HepG2 (cell line): ENCODE measurements around the gene ETHE1. TPM values are rescaled to one million over a fixed set of nuclear protein-coding genes. Genes with fewer than 3 reads are reported as not detected.
A peak's percentile ranks its signal among the peaks of the same experiment; 100 is the strongest.

Source experiments
- ATAC-seq: fragments of 200-7000 bp; cut with Tn5 transposase; 3 replicates; pipeline ENCODE4 v1.9.1; 2020; ENCODE audit warnings: mild to moderate bottlenecking, moderate library complexity
- BruUV-seq: library from RNA; stranded (reverse); fragments of 400-500 nt; replicated peaks from 2 replicates; lab custom pipeline; 2021; lab: Mats Ljungman, UMichigan
- CTCF ChIA-PET: fragments of 300-600 bp; formaldehyde crosslinking; extraction: SDS; loops from one replicate; lab custom pipeline; 2021; ENCODE audit warnings: low total read pairs, inconsistent platforms, low intra/inter-chr PET ratio; lab: Yijun Ruan, JAX
- POLR2A ChIA-PET: fragments of 350-600 bp; sonication (Branson Sonifier 250); formaldehyde crosslinking; loops from one replicate; lab custom pipeline; 2020; ENCODE audit warnings: antibody characterized with exemption, inconsistent platforms; lab: Yijun Ruan, JAX
- DNase-seq: peaks from one replicate; pipeline ENCODE4 v3.0.0-alpha.2; 2015; ENCODE audit warnings: low spot score
- FAIRE-seq: peaks from 3 replicates; lab custom pipeline; 2011; peaks lifted over from hg19 to GRCh38; lab: Jason Lieb, UNC
- H2AFZ ChIP-seq: one replicate; pipeline ENCODE4 v1.6.1; 2011; ENCODE audit warnings: low read length, inconsistent platforms
- H3K27ac ChIP-seq: fragments of 300-600 bp; 3 replicates; pipeline ENCODE4 v1.8.0; 2011; ENCODE audit warnings: mixed run types, mild to moderate bottlenecking, mixed read lengths, low read length, inconsistent platforms; ENCODE audit not compliant: insufficient read depth; ENCODE audit errors: extremely low read length
- H3K27me3 ChIP-seq, 2 experiments: fragments of 200-600 bp in 1 of 2; 2 replicates in 1 of 2; 3 replicates in 1 of 2; pipeline versions ENCODE4 v1.6.0 to v1.8.0; 2011; ENCODE audit warnings: low read length in 2 of 2, mild to moderate bottlenecking in 2 of 2, moderate library complexity in 2 of 2, inconsistent platforms in 1 of 2; ENCODE audit not compliant: insufficient read depth in 2 of 2, control insufficient read depth in 1 of 2
- H3K36me3 ChIP-seq, 2 experiments: fragments of 200-600 bp in 1 of 2; replicated peaks in 1 of 2; 2 replicates in 1 of 2; 3 replicates in 1 of 2; pipeline versions ENCODE4 v1.5.1 to v1.8.0; 2011; ENCODE audit warnings: low read length in 2 of 2, inconsistent platforms in 1 of 2; ENCODE audit not compliant: insufficient read depth in 2 of 2, control insufficient read depth in 1 of 2
- H3K4me1 ChIP-seq: 2 replicates; pipeline ENCODE4 v1.5.1; 2012; ENCODE audit warnings: low read length, inconsistent platforms; ENCODE audit not compliant: insufficient read depth
- H3K4me2 ChIP-seq: 2 replicates; pipeline ENCODE4 v1.6.0; 2011; ENCODE audit warnings: low read depth, low read length, inconsistent platforms
- H3K4me3 ChIP-seq, 3 experiments: fragments of 200-600 bp in 1 of 3; sonication (generic), shearing (Covaris generic) in 1 of 3; replicated peaks in 1 of 3; 2 replicates each; pipeline ENCODE4 v1.5.1; 2011 to 2016; ENCODE audit warnings: low read length in 3 of 3, inconsistent platforms in 2 of 3, low read depth in 2 of 3, mild to moderate bottlenecking in 2 of 3, control low read depth in 1 of 3, mixed read lengths in 1 of 3; ENCODE audit not compliant: insufficient read depth in 1 of 3
- H3K79me2 ChIP-seq: one replicate; pipeline ENCODE4 v1.6.1; 2011; ENCODE audit warnings: low read length, inconsistent platforms; ENCODE audit not compliant: insufficient read depth
- H3K9ac ChIP-seq: 2 replicates; pipeline ENCODE4 v1.6.0; 2011; ENCODE audit warnings: mild to moderate bottlenecking, low read depth, low read length, inconsistent platforms; ENCODE audit not compliant: insufficient read depth
- H3K9me3 ChIP-seq: 2 replicates; pipeline ENCODE4 v1.5.1; 2012; ENCODE audit warnings: mild to moderate bottlenecking, low read length
- H4K20me1 ChIP-seq: 2 replicates; pipeline ENCODE4 v1.6.0; 2011; ENCODE audit warnings: inconsistent platforms, mild to moderate bottlenecking, low read length, moderate library complexity; ENCODE audit not compliant: insufficient read depth
- ARNT2 ChIP-seq: sonication (generic); formaldehyde crosslinking; IDR thresholded peaks from 2 replicates; pipeline ENCODE4 v1.8.0; 2022; ENCODE audit warnings: mild to moderate bottlenecking, low read depth, missing genetic modification reagents, moderate library complexity
- CTCF ChIP-seq: sonication (generic); formaldehyde crosslinking; IDR thresholded peaks from 2 replicates; pipeline ENCODE4 v1.5.0; 2020; ENCODE audit warnings: mild to moderate bottlenecking, missing genetic modification reagents, moderate library complexity
- FOSL2 ChIP-seq: sonication (generic); formaldehyde crosslinking; IDR thresholded peaks from 2 replicates; pipeline ENCODE4 v1.4.0; 2020; ENCODE audit warnings: missing genetic modification reagents
- MYPOP ChIP-seq: sonication (generic); formaldehyde crosslinking; IDR thresholded peaks from 2 replicates; pipeline ENCODE4 v1.8.1; 2023; ENCODE audit warnings: mild to moderate bottlenecking, moderate library complexity, missing genetic modification reagents
- PRDM10 ChIP-seq: sonication (generic); formaldehyde crosslinking; IDR thresholded peaks from 2 replicates; pipeline ENCODE4 v1.4.0; 2020; ENCODE audit warnings: low read depth, missing genetic modification reagents
- STAG1 ChIP-seq: sonication (generic); formaldehyde crosslinking; IDR thresholded peaks from 2 replicates; pipeline ENCODE4 v1.4.0; 2020; ENCODE audit warnings: missing genetic modification reagents
- TIGD3 ChIP-seq: sonication (generic); formaldehyde crosslinking; IDR thresholded peaks from 2 replicates; pipeline ENCODE4 v1.5.1; 2020; ENCODE audit warnings: mild to moderate bottlenecking, missing genetic modification reagents, borderline replicate concordance
- ZKSCAN8 ChIP-seq: IDR thresholded peaks from 2 replicates; pipeline ENCODE4 v1.6.1; 2016; ENCODE audit warnings: borderline replicate concordance, missing genetic modification reagents, missing compliant biosample characterization
- ZNF10 ChIP-seq: sonication (generic); formaldehyde crosslinking; IDR thresholded peaks from 2 replicates; pipeline ENCODE4 v1.4.0; 2020; ENCODE audit warnings: mild to moderate bottlenecking, low read depth, missing genetic modification reagents, borderline replicate concordance
- ZNF235 ChIP-seq: sonication (generic); formaldehyde crosslinking; IDR thresholded peaks from 2 replicates; pipeline ENCODE4 v1.8.1; 2023; ENCODE audit warnings: mild to moderate bottlenecking, missing genetic modification reagents, borderline replicate concordance
- ZNF430 ChIP-seq: sonication (generic); formaldehyde crosslinking; IDR thresholded peaks from 2 replicates; pipeline ENCODE4 v1.9.0; 2021; ENCODE audit warnings: mild to moderate bottlenecking, missing genetic modification reagents
- ZNF660 ChIP-seq: sonication (generic); formaldehyde crosslinking; IDR thresholded peaks from 2 replicates; pipeline ENCODE4 v1.5.1; 2020; ENCODE audit warnings: mild to moderate bottlenecking, low read depth, missing genetic modification reagents, borderline replicate concordance
- WGBS: methylation state at CpG from one replicate; pipeline ENCODE4 v1.1.6; 2017; ENCODE audit warnings: low lambda C conversion rate; 5-methylcytosine and 5-hydroxymethylcytosine counted together
- in situ Hi-C: cut with HindIII; loops from 2 replicates; pipeline ENCODE4 v1.10.0; 2017; ENCODE audit warnings: low pct_unique_long_range_greater_than_20kb; ENCODE audit not compliant: extremely low pct_ligation_motif_present
- intact Hi-C: fragments of 100-400 bp; cut with micrococcal nuclease; formaldehyde crosslinking; loops from one replicate; pipeline ENCODE4 v1.10.0; 2022; ENCODE audit not compliant: unreplicated experiment
- polyA plus RNA-seq, 8 experiments: library from polyadenylated mRNA; depleted of rRNA in 3 of 8; stranded (reverse) in 7 of 8; unstranded in 1 of 8; fragments of >200 nt; fragmentation: Illumina TruSeq in 4 of 8; extraction: Trizol in 4 of 8; gene quantifications; 2 replicates each; pipeline versions ENCODE4 v1.2.1 to v1.2.3, GENCODE V29; 2011 to 2016; ENCODE audit warnings: low read depth in 4 of 8, missing spikeins in 1 of 8, mixed read lengths in 1 of 8; ENCODE audit not compliant: insufficient read depth in 1 of 8
- total RNA-seq, 5 experiments: library from RNA; depleted of rRNA; stranded (reverse); fragments of >200 nt; fragmentation: Illumina TruSeq; extraction: Trizol; gene quantifications; 2 replicates each; pipeline ENCODE4 v1.2.3, GENCODE V29; 2016; ENCODE audit warnings: low read depth in 1 of 5

ETHE1 gene
- total and polyA plus RNA-seq, 2 of the 13 experiments (the other 11 are each of a cell fraction or from before 2014, with no cell fraction given) = 32.5 to 58.4 TPM

GRCh38 chr19:43560687-43561086 is 33.7 kb upstream of the ETHE1 start:
- in situ Hi-C loops = no loop called here
- intact Hi-C loops = no loop called here
- H3K27me3 ChIP-seq = no peaks in the 10 kb centered on the region
- no peak overlapping the region for H3K9ac ChIP-seq
- ChIA-PET POLR2A (no interaction called here), CTCF (interaction anchor here (0.5 kb wide), 1 partner anchor 896 kb away, joined by 3 read pairs; no protein-coding TSS in a partner anchor)
- ATAC-seq (peak; percentile 80), DNase-seq (peak; percentile 19), FAIRE-seq (no peak)
- H3K4me1 ChIP-seq = no peaks in the 10 kb centered on the region
- 75% methylated on average over 6 of the region's 6 CpGs for WGBS
- TF ChIP-seq ZNF235 (CRISPR knock-in tag) (no peak), STAG1 (CRISPR knock-in tag) (peak; percentile 32; the same call in 1 of the 2 replicates), ZNF430 (no peak), ZNF10 (CRISPR knock-in tag) (no peak), FOSL2 (CRISPR knock-in tag) (peak; percentile 46; the same call in 1 of the 2 replicates), CTCF (CRISPR knock-in tag) (peak; percentile 35; the same call in 1 of the 2 replicates), MYPOP (no peak), TIGD3 (CRISPR knock-in tag) (no peak), PRDM10 (no peak), ARNT2 (CRISPR knock-in tag) (no peak), ZKSCAN8 (CRISPR knock-in tag) (no peak), ZNF660 (no peak)
- H3K36me3 ChIP-seq = peaks cover 1 to 28% of the 10 kb centered on the region in 2 experiments; a peak in 4 of 5 replicates
- no peak overlapping the region for H3K4me2 ChIP-seq
- H3K9me3 ChIP-seq = no peaks in the 10 kb centered on the region
- H3K4me3 ChIP-seq = no peak overlapping the region
- H4K20me1 ChIP-seq = no peaks in the 10 kb centered on the region
- no TSS peak for BruUV-seq
- no peaks in the 10 kb centered on the region for H3K79me2 ChIP-seq
- H2AFZ ChIP-seq = no peak overlapping the region
- no peak overlapping the region for H3K27ac ChIP-seq
